GM18502 (cell line): Measurements from ENCODE around the gene DMC1.
"Not testable (repeated sequence)": the region's sequence is repeated elsewhere in the genome, so short reads cannot be mapped to it uniquely, and the experiment has no call there.

Experiments used
- ATAC-seq: cut with Tn5 transposase; IDR thresholded peaks from one replicate; pipeline ENCODE4 v1.9.1; 2021; ENCODE audit warnings: mild to moderate bottlenecking; ENCODE audit not compliant: unreplicated experiment, poor library complexity

Gene DMC1

GRCh38 chr22:38474003-38474607, 95.9 kb downstream of the DMC1 start:
- ATAC-seq = no peak

GRCh38 chr22:38471237-38471636, 98.7 kb downstream of the DMC1 start:
- no peak for ATAC-seq

GRCh38 chr22:38470179-38470578, 99.8 kb downstream of the DMC1 start:
- not testable (repeated sequence) for ATAC-seq

GRCh38 chr22:38469306-38469781, 100.6 kb downstream of the DMC1 start:
- ATAC-seq = no peak
